CD8-positive, alpha-beta memory T cell (primary cell): ENCODE results near the gene SPSB1. TPM values are rescaled to one million over a fixed set of nuclear protein-coding genes. Genes with fewer than 3 reads are reported as not detected.
"Not testable (repeated sequence)": the region's sequence is repeated elsewhere in the genome, so short reads cannot be mapped to it uniquely, and the experiment has no call there.

Source experiments
- CTCF ChIA-PET: fragments of 350-600 bp; sonication (Branson Sonifier 250); formaldehyde crosslinking; loops from one replicate; lab custom pipeline; 2021; ENCODE audit warnings: antibody characterized with exemption; lab: Charles Lee
- POLR2A ChIA-PET: fragments of 350-600 bp; sonication (Branson Sonifier 250); formaldehyde crosslinking; loops from one replicate; lab custom pipeline; 2021; ENCODE audit warnings: antibody characterized with exemption; lab: Charles Lee
- DNase-seq, 5 donors: peaks; one replicate each; pipeline versions ENCODE4 v3.0.0 to v3.0.0-alpha.2; 2020 to 2022; ENCODE audit warnings: mixed read lengths in 1 of 5
- H3K27ac ChIP-seq: one replicate; pipeline ENCODE4 v1.7.0; 2013; ENCODE audit warnings: low read depth, mild to moderate bottlenecking, low read length, moderate library complexity
- H3K27me3 ChIP-seq: 2 replicates; pipeline ENCODE4 v1.7.0; 2013; ENCODE audit warnings: low read length, mild to moderate bottlenecking; ENCODE audit not compliant: insufficient read depth, poor library complexity, severe bottlenecking
- H3K36me3 ChIP-seq: 2 replicates; pipeline ENCODE4 v1.7.0; 2013; ENCODE audit warnings: mild to moderate bottlenecking, low read length, moderate library complexity; ENCODE audit not compliant: insufficient read depth
- H3K4me1 ChIP-seq: 2 replicates; pipeline ENCODE4 v1.7.0; 2013; ENCODE audit warnings: mild to moderate bottlenecking, low read length, moderate library complexity; ENCODE audit not compliant: insufficient read depth
- H3K4me3 ChIP-seq: 2 replicates; pipeline ENCODE4 v1.7.0; 2013; ENCODE audit warnings: mild to moderate bottlenecking, low read length
- H3K9me3 ChIP-seq: 2 replicates; pipeline ENCODE4 v1.7.0; 2013; ENCODE audit warnings: mild to moderate bottlenecking, low read length
- H3K27ac Mint-ChIP-seq, 8 donors: one replicate each; pipeline ENCODE4 v1.8.0; 2020 to 2021; ENCODE audit warnings: mixed read lengths in 8 of 8, mild to moderate bottlenecking in 6 of 8, inconsistent platforms in 3 of 8, moderate library complexity in 3 of 8
- H3K27me3 Mint-ChIP-seq, 2 donors: one replicate each; pipeline ENCODE4 v1.8.0; 2020 to 2021; ENCODE audit warnings: mixed read lengths in 2 of 2, mild to moderate bottlenecking in 1 of 2, moderate library complexity in 1 of 2
- H3K36me3 Mint-ChIP-seq, 3 donors: one replicate each; pipeline ENCODE4 v1.8.0; 2020 to 2021; ENCODE audit warnings: mixed read lengths in 3 of 3, inconsistent platforms in 1 of 3, mild to moderate bottlenecking in 1 of 3
- H3K4me1 Mint-ChIP-seq, 3 donors: one replicate each; pipeline ENCODE4 v1.8.0; 2020 to 2021; ENCODE audit warnings: mixed read lengths in 3 of 3, inconsistent platforms in 1 of 3, mild to moderate bottlenecking in 1 of 3
- H3K4me3 Mint-ChIP-seq, 7 donors: one replicate each; pipeline ENCODE4 v1.8.0; 2020 to 2021; ENCODE audit warnings: mixed read lengths in 7 of 7, mild to moderate bottlenecking in 6 of 7, moderate library complexity in 4 of 7, inconsistent platforms in 2 of 7
- H3K9me3 Mint-ChIP-seq, 5 donors: one replicate each; pipeline ENCODE4 v1.8.0; 2020 to 2022; ENCODE audit warnings: mixed read lengths in 5 of 5, mild to moderate bottlenecking in 3 of 5, moderate library complexity in 2 of 5, inconsistent platforms in 1 of 5
- polyA plus RNA-seq: library from polyadenylated mRNA; unstranded; fragments of 300-500 nt; fragmentation: Illumina TruSeq; gene quantifications from one replicate; pipeline ENCODE4 v1.2.3, GENCODE V29; 2021
- total RNA-seq, 2 experiments: library from RNA; stranded (reverse); gene quantifications; one replicate each; pipeline ENCODE4 v1.2.3, GENCODE V29; 2021

Gene SPSB1
- total and polyA plus RNA-seq, 3 experiments from 2014 or later: 0.92 to 2.8 (median 1.2) TPM

DNA sequence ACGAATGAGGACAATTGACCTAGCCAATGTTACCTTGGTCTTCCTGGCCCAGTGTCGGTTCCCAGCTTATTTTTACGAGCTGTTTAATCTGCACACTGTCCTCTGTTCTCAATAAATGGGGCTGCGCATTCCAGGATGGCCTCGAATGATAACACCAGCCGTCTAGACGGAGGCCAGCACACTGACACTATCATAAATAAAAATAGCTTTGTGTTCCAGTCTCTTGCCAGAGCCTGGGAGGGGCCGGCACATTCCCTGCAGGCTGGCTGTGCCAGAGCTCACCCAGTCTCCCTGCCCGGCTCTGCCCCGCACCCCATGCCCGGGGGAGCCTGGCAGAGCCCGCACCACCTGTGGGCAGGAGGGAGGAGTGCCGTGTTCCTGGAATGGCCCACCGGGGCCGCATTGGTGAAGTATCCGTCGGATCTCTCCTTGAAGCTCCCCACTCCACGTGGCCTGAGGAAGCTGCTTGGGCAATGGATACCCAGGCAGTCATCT, 92.1 kb downstream of the SPSB1 start:
- H3K4me3 Mint-ChIP-seq: no peak overlapping the region
- no peak overlapping the region for H3K4me3 ChIP-seq
- peaks cover 7 to 12% of the 10 kb centered on the region in 2 donors for H3K27me3 Mint-ChIP-seq
- no peaks in the 10 kb centered on the region for H3K27me3 ChIP-seq
- H3K36me3 Mint-ChIP-seq: no peaks in the 10 kb centered on the region
- peaks cover 0 to 4% (median 1%) of the 10 kb centered on the region in 3 donors for H3K4me1 Mint-ChIP-seq
- H3K4me1 ChIP-seq: no peaks in the 10 kb centered on the region
- H3K27ac ChIP-seq: no peak overlapping the region
- DNase-seq: no peak
- H3K27ac Mint-ChIP-seq: peak overlapping the region in 1 of 8 donors; percentile 4
- H3K9me3 Mint-ChIP-seq: no peaks in the 10 kb centered on the region
- H3K9me3 ChIP-seq: no peaks in the 10 kb centered on the region
- POLR2A ChIA-PET: no interaction called here
- CTCF ChIA-PET: no interaction called here
- H3K36me3 ChIP-seq: no peaks in the 10 kb centered on the region

DNA sequence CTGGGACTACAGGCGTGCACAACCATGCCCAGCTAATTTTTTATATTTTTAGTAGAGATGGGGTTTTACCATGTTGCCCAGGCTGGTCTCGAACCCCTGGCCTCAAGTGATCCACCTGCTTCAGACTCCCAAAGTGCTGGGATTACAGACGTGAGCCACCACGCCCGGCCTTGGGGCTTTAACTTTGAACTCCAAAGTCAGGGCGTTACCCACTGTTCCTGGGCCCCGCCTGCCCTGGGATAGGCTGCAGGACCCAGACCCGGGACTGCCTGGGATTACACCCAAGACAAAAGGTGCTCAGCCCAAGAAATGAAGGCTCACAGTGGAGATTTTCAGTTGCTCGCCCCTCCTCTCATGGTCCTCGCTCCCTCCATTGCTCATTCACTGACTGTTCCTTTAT, 92.7 kb downstream of the SPSB1 start:
- H3K9me3 Mint-ChIP-seq, H3K4me3 ChIP-seq, H3K9me3 ChIP-seq, H3K36me3 ChIP-seq, H3K36me3 Mint-ChIP-seq, H3K27ac ChIP-seq, DNase-seq, H3K4me1 Mint-ChIP-seq, H3K4me1 ChIP-seq, CTCF ChIA-PET, POLR2A ChIA-PET, H3K27me3 ChIP-seq, H3K4me3 Mint-ChIP-seq: not testable (repeated sequence)
- Mint-ChIP-seq H3K27me3 (peaks cover 7 to 12% of the 10 kb centered on the region in 2 donors), H3K27ac (peak overlapping the region in 1 of 8 donors; percentile 64)

DNA sequence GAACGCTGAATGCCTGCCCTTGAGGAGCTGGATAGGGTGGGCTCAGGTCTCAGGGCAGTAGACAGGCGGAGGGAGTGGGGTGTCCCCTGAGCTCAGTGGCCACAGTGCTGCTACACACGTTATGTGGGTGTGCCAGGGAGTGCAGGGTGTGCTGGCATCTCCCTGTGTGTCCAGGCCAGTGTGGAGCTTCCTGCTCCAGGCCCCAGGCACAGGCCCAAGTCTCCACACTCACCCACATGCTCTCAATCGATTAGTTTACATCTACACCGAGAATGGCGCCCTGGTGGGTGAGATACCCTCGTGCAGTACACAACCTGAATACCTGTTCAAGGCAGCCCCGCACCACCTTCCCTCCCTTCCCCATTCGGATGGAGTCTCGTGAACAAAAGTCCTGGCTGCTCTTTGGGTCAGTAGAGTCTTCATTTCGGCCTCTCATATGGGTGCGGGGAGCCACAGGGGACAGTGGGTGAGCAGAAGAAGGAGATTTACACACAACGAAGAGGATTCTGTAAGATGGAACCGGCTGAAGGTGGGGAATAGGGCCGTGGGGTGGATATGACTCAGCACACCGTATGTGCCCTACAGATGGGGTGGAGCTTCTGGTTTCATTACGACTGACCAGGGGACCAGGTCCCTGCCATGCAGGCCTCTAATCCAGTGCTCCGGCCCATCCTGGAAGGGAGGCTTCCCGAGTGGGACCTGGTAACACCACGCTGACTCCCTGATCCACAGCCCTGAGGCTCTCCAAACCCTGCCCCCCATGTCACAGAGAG, 93.3 kb downstream of the SPSB1 start:
- peaks cover 6 to 12% of the 10 kb centered on the region in 2 donors for H3K27me3 Mint-ChIP-seq
- H3K27ac Mint-ChIP-seq: no peak overlapping the region
- H3K36me3 Mint-ChIP-seq: no peaks in the 10 kb centered on the region
- DNase-seq: no peak
- H3K4me1 Mint-ChIP-seq: peaks cover 0 to 5% (median 2%) of the 10 kb centered on the region in 3 donors
- H3K9me3 ChIP-seq: no peaks in the 10 kb centered on the region
- no peaks in the 10 kb centered on the region for H3K36me3 ChIP-seq
- no peaks in the 10 kb centered on the region for H3K9me3 Mint-ChIP-seq
- CTCF ChIA-PET: no interaction called here
- no peak overlapping the region for H3K4me3 Mint-ChIP-seq
- no peak overlapping the region for H3K4me3 ChIP-seq
- POLR2A ChIA-PET: no interaction called here
- H3K27ac ChIP-seq: no peak overlapping the region
- H3K4me1 ChIP-seq: no peaks in the 10 kb centered on the region
- H3K27me3 ChIP-seq: no peaks in the 10 kb centered on the region

DNA sequence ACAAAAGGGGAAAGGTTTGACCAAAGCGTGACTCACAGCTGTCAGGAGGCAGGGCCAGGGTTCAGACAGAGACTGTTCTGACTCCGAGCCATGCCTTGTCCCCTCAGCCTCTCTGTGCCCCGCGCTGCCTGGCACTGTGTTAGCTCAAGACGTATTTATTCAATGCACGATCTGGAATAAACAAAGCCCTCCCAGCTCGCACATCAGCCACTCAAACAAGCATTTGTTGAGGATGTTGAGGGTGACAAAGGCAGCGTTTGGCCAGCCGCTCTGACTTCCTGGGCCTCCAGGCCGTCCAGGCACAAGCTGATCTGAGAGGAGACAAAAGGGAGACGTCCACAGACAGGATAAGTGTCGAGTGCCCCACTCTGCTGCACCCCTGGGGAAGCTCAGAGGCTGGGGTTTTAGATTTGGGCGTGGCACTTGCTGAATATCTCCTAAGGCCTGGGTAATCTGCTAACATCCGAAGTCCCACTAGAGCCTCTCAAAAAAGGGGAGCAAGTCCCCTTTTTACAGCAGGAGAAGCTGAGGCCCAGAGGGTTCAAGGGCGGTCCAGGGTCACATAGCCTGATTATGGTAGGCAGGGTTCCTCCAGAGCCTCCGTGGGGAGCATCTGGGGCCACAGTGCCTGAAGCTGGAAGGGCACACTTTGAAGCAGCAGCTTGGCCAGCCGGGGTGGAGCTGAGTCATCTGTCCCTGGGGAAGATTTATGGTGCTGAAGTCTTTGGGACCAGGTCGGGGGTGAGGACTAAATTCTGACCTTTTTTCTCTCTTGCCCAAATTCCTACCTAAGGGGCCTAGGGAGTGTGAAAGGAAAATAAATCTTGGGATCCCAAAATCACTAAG, 95.9 kb downstream of the SPSB1 start:
- H3K4me1 ChIP-seq: no peaks in the 10 kb centered on the region
- no peak overlapping the region for H3K4me3 ChIP-seq
- Mint-ChIP-seq H3K4me3 (no peak overlapping the region), H3K9me3 (no peaks in the 10 kb centered on the region), H3K27me3 (peaks cover 4 to 12% of the 10 kb centered on the region in 2 donors), H3K27ac (no peak overlapping the region), H3K4me1 (peaks cover 0 to 5% (median 2%) of the 10 kb centered on the region in 3 donors), H3K36me3 (no peaks in the 10 kb centered on the region)
- POLR2A ChIA-PET: no interaction called here
- DNase-seq: no peak
- H3K27me3 ChIP-seq: no peaks in the 10 kb centered on the region
- H3K27ac ChIP-seq: no peak overlapping the region
- no peaks in the 10 kb centered on the region for H3K36me3 ChIP-seq
- no peaks in the 10 kb centered on the region for H3K9me3 ChIP-seq
- CTCF ChIA-PET: interaction anchor here (1.2 kb wide), 1 partner anchor 102 kb away, joined by 3 read pairs; no protein-coding TSS in a partner anchor

DNA sequence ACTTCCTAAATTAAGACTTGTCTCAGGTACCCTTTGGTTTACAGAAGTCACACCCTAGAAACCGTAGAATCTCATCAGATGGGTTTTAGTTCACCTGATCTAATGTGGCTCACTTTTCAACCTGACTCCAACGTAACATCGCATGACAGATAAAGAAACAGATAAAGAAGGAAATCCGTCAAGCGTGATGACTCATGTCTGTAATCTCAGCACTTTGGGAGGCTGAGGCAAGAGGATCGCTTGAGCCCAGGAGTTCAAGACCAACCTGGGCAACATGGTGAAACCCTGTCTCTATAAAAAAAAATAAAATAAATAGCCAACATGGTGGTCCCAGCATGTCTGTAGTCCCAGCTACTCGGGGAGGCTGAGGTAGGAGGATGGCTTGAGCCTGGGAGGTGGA, 97.3 kb downstream of the SPSB1 start:
- peaks cover 6 to 7% of the 10 kb centered on the region in 2 donors for H3K27me3 Mint-ChIP-seq
- peaks cover 0 to 5% (median 2%) of the 10 kb centered on the region in 3 donors for H3K4me1 Mint-ChIP-seq
- Histone ChIP-seq H3K27me3 (no peaks in the 10 kb centered on the region), H3K27ac (no peak overlapping the region), H3K4me3 (no peak overlapping the region), H3K9me3 (no peaks in the 10 kb centered on the region), H3K4me1 (no peaks in the 10 kb centered on the region), H3K36me3 (no peaks in the 10 kb centered on the region)
- H3K4me3 Mint-ChIP-seq: no peak overlapping the region
- H3K27ac Mint-ChIP-seq: peak overlapping the region in 1 of 8 donors; percentile 0
- H3K9me3 Mint-ChIP-seq: no peaks in the 10 kb centered on the region
- POLR2A ChIA-PET: no interaction called here
- H3K36me3 Mint-ChIP-seq: no peaks in the 10 kb centered on the region
- DNase-seq: no peak
- CTCF ChIA-PET: no interaction called here

DNA sequence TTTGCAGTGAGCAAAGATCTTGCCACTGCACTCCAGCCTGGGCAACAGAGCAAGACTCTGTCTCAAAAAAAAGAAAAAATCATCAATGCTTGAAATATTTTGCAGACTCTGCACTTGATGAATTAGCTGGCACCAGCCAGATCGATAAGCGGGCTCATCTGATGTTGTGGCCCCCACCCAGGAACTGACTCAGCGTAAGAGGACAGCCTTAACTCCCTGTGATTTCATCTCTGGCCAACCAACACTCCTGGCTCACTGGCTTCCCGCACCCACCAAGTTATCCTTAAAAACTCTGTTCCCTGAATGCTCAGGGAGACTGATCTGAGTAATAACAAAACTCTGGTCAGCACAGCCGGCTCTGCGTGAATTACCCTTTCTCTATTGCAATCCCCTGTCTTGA, 98.9 kb downstream of the SPSB1 start:
- no peak for DNase-seq
- Mint-ChIP-seq H3K4me3 (no peak overlapping the region), H3K27me3 (peaks cover 6 to 7% of the 10 kb centered on the region in 2 donors), H3K9me3 (peaks cover 0 to 3% (median 0%) of the 10 kb centered on the region in 5 donors), H3K27ac (no peak overlapping the region), H3K36me3 (no peaks in the 10 kb centered on the region), H3K4me1 (peaks cover 0 to 5% (median 2%) of the 10 kb centered on the region in 3 donors)
- Histone ChIP-seq H3K4me1 (no peaks in the 10 kb centered on the region), H3K27me3 (no peaks in the 10 kb centered on the region), H3K36me3 (no peaks in the 10 kb centered on the region), H3K27ac (no peak overlapping the region), H3K4me3 (no peak overlapping the region), H3K9me3 (no peaks in the 10 kb centered on the region)
- ChIA-PET POLR2A (no interaction called here), CTCF (interaction anchor here (1.2 kb wide), 1 partner anchor 102 kb away, joined by 3 read pairs; no protein-coding TSS in a partner anchor)

DNA sequence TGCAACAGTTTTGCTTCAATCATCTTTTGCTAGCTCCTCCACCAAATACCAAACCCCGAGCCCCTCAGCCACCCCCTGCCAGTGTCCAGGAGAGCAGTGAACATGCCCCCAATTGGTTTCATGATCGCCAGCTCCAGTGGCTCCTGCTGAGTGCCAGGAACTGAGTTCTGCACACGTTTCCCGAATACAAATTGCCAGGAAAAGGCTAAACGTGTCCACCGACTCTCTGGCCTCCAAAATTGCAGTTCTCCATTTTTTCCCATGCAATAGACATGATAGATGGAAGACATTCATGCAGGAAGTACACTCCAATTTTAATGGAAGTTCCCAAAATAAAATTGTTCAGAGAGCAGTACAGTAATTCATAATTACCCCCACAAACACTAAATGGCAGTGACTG, 101.3 kb downstream of the SPSB1 start:
- no peak for DNase-seq
- Mint-ChIP-seq H3K27ac (no peak overlapping the region), H3K4me3 (no peak overlapping the region), H3K9me3 (peaks cover 0 to 3% (median 0%) of the 10 kb centered on the region in 5 donors), H3K27me3 (peaks cover 0 to 3% of the 10 kb centered on the region in 2 donors), H3K36me3 (no peaks in the 10 kb centered on the region), H3K4me1 (peaks cover 0 to 5% (median 2%) of the 10 kb centered on the region in 3 donors)
- H3K4me1 ChIP-seq: no peaks in the 10 kb centered on the region
- H3K36me3 ChIP-seq: no peaks in the 10 kb centered on the region
- no peak overlapping the region for H3K27ac ChIP-seq
- no peaks in the 10 kb centered on the region for H3K27me3 ChIP-seq
- ChIA-PET CTCF (no interaction called here), POLR2A (no interaction called here)
- H3K4me3 ChIP-seq: no peak overlapping the region
- H3K9me3 ChIP-seq: no peaks in the 10 kb centered on the region

DNA sequence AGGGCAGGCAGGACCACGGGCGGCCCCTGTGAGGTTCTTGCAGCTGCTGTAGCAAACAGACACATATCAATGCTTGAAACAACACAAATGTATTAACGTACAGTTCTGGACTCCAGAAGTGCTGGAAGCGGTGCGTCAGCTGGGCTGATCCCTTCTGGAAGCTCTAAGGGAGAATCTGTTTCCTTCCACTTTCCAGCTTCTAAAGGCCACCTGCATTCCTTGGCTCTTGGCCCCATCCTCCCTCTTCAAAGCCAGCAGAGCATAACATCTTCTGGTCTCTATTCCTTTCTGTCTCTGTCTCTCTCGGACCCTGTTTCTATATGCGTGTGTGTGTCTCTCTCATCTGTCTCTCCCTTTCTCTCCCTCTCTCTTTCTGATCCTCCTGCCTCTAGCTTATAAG, 102.3 kb downstream of the SPSB1 start:
- POLR2A ChIA-PET: no interaction called here

More for the DNA sequence above, 102.3 kb downstream of the SPSB1 start:
- H3K4me3 ChIP-seq: no peak overlapping the region
- no peak for DNase-seq
- Mint-ChIP-seq H3K9me3 (peaks cover 0 to 3% (median 0%) of the 10 kb centered on the region in 5 donors), H3K4me1 (no peaks in the 10 kb centered on the region), H3K27me3 (peaks cover 0 to 3% of the 10 kb centered on the region in 2 donors), H3K4me3 (no peak overlapping the region), H3K27ac (peak overlapping the region in 1 of 8 donors; percentile 48), H3K36me3 (no peaks in the 10 kb centered on the region)
- no peaks in the 10 kb centered on the region for H3K27me3 ChIP-seq
- CTCF ChIA-PET: no interaction called here
- no peak overlapping the region for H3K27ac ChIP-seq
- peaks cover 2% of the 10 kb centered on the region for H3K4me1 ChIP-seq
- H3K9me3 ChIP-seq: no peaks in the 10 kb centered on the region
- no peaks in the 10 kb centered on the region for H3K36me3 ChIP-seq
